IMR-90 (cell line): ENCODE measurements around the gene C10orf67. TPM values are rescaled to one million over a fixed set of nuclear protein-coding genes. Genes with fewer than 3 reads are reported as not detected.

Experiments used
- ATAC-seq: fragments of 200-7000 bp; cut with Tn5 transposase; 2 replicates; pipeline ENCODE4 v1.9.1; 2020; ENCODE audit warnings: low read depth, mild to moderate bottlenecking, moderate library complexity
- BruUV-seq: library from RNA; stranded (reverse); fragments of 400-500 nt; replicated peaks from 2 replicates; lab custom pipeline; 2021; lab: Mats Ljungman, UMichigan
- CTCF ChIA-PET: fragments of 300-600 bp; formaldehyde crosslinking; extraction: SDS; loops from one replicate; lab custom pipeline; 2021; ENCODE audit warnings: antibody characterized with exemption; lab: Yijun Ruan, JAX
- POLR2A ChIA-PET: fragments of 300-600 bp; sonication (Branson Sonifier 250); formaldehyde crosslinking; loops from one replicate; lab custom pipeline; 2022; ENCODE audit warnings: antibody characterized with exemption; ENCODE audit not compliant: unreplicated experiment; lab: Charles Lee
- DNase-seq: peaks from one replicate; pipeline ENCODE4 v3.0.0; 2013
- H2AFZ ChIP-seq: replicated peaks from 2 replicates; pipeline ENCODE3; 2013; ENCODE audit warnings: low read length, mild to moderate bottlenecking; ENCODE audit not compliant: poor library complexity
- H2AK5ac ChIP-seq: 2 replicates; pipeline ENCODE4 v1.6.1; 2013; ENCODE audit warnings: low read depth, low read length, inconsistent platforms
- H2AK9ac ChIP-seq: replicated peaks from 2 replicates; pipeline ENCODE3; 2013; ENCODE audit warnings: mild to moderate bottlenecking, low read depth, low read length, moderate library complexity; ENCODE audit not compliant: poor library complexity
- H2BK120ac ChIP-seq: 2 replicates; pipeline ENCODE4 v1.6.1; 2013; ENCODE audit warnings: low read depth, low read length, inconsistent platforms
- H2BK15ac ChIP-seq: 3 replicates; pipeline ENCODE4 v1.6.1; 2013; ENCODE audit warnings: low read depth, low read length, inconsistent platforms
- H2BK20ac ChIP-seq: 2 replicates; pipeline ENCODE4 v1.6.1; 2013; ENCODE audit warnings: low read depth, mild to moderate bottlenecking, inconsistent platforms, low read length, moderate library complexity
- H2BK5ac ChIP-seq: 2 replicates; pipeline ENCODE4 v1.6.1; 2013; ENCODE audit warnings: mild to moderate bottlenecking, low read depth, low read length, inconsistent platforms; ENCODE audit not compliant: poor library complexity, severe bottlenecking
- H3K14ac ChIP-seq: replicated peaks from 2 replicates; pipeline ENCODE4 v1.6.1; 2013; ENCODE audit warnings: low read depth, low read length, inconsistent platforms
- H3K18ac ChIP-seq: 2 replicates; pipeline ENCODE4 v1.6.1; 2013; ENCODE audit warnings: low read depth, low read length, control low read depth
- H3K23ac ChIP-seq: 2 replicates; pipeline ENCODE4 v1.6.1; 2013; ENCODE audit warnings: low read depth, low read length, inconsistent platforms
- H3K27ac ChIP-seq: 2 replicates; pipeline ENCODE4 v1.5.1; 2013; ENCODE audit warnings: mild to moderate bottlenecking, control low read depth, low read length; ENCODE audit not compliant: insufficient read depth
- H3K27me3 ChIP-seq: 2 replicates; pipeline ENCODE4 v1.6.1; 2013; ENCODE audit warnings: low read length; ENCODE audit not compliant: control insufficient read depth, insufficient read depth
- H3K36me3 ChIP-seq: 2 replicates; pipeline ENCODE4 v1.6.1; 2013; ENCODE audit warnings: low read length, mixed read lengths; ENCODE audit not compliant: control insufficient read depth, insufficient read depth
- H3K4ac ChIP-seq: 2 replicates; pipeline ENCODE4 v1.6.1; 2013; ENCODE audit warnings: low read depth, low read length, inconsistent platforms
- H3K4me1 ChIP-seq: 2 replicates; pipeline ENCODE4 v1.6.1; 2013; ENCODE audit warnings: low read length, mixed read lengths; ENCODE audit not compliant: control insufficient read depth, insufficient read depth
- H3K4me2 ChIP-seq: 2 replicates; pipeline ENCODE4 v1.6.1; 2013; ENCODE audit warnings: low read depth, mild to moderate bottlenecking, control low read depth, low read length, moderate library complexity
- H3K4me3 ChIP-seq: 2 replicates; pipeline ENCODE4 v1.5.1; 2013; ENCODE audit warnings: low read depth, mild to moderate bottlenecking, control low read depth, low read length, moderate library complexity; ENCODE audit not compliant: insufficient read depth
- H3K56ac ChIP-seq: 2 replicates; pipeline ENCODE4 v1.6.1; 2013; ENCODE audit warnings: low read length, inconsistent platforms; ENCODE audit not compliant: insufficient read depth; ENCODE audit errors: extremely low read depth
- H3K79me1 ChIP-seq, 2 experiments: 2 replicates each; pipeline ENCODE4 v1.6.1; 2013; ENCODE audit warnings: low read length in 2 of 2, inconsistent platforms in 1 of 2, low read depth in 1 of 2
- H3K9ac ChIP-seq: 2 replicates; pipeline ENCODE4 v1.6.1; 2013; ENCODE audit warnings: low read depth, low read length, control low read depth
- H3K9me1 ChIP-seq: 2 replicates; pipeline ENCODE4 v1.6.1; 2013; ENCODE audit warnings: low read length, inconsistent platforms; ENCODE audit not compliant: insufficient read depth
- H3K9me3 ChIP-seq: 2 replicates; pipeline ENCODE4 v1.6.1; 2013; ENCODE audit warnings: low read length; ENCODE audit not compliant: control insufficient read depth, insufficient read depth
- H4K20me1 ChIP-seq: 2 replicates; pipeline ENCODE4 v1.6.1; 2013; ENCODE audit warnings: low read length, inconsistent platforms; ENCODE audit not compliant: insufficient read depth
- H4K5ac ChIP-seq: 2 replicates; pipeline ENCODE4 v1.6.1; 2013; ENCODE audit warnings: mild to moderate bottlenecking, low read depth, low read length, control low read depth
- H4K8ac ChIP-seq, 2 experiments: 2 replicates each; pipeline ENCODE4 v1.6.1; 2013; ENCODE audit warnings: low read depth in 2 of 2, low read length in 2 of 2, control low read depth in 1 of 2, inconsistent platforms in 1 of 2
- H4K91ac ChIP-seq: 2 replicates; pipeline ENCODE4 v1.6.1; 2013; ENCODE audit warnings: low read depth, low read length, inconsistent platforms; ENCODE audit not compliant: insufficient read depth
- BHLHE40 ChIP-seq: fragments of 150-350 bp; IDR thresholded peaks from 2 replicates; pipeline ENCODE4 v1.6.1; 2016; ENCODE audit warnings: mild to moderate bottlenecking, low read depth, low read length
- CEBPB ChIP-seq: IDR thresholded peaks from 2 replicates; pipeline ENCODE4 v1.6.1; 2012; ENCODE audit warnings: low read depth, low read length, improper control_type of control experiment
- FOS ChIP-seq: fragments of 150-350 bp; IDR thresholded peaks from 2 replicates; pipeline ENCODE4 v1.6.1; 2016; ENCODE audit warnings: low read depth, low read length
- MAZ ChIP-seq: IDR thresholded peaks from 2 replicates; pipeline ENCODE4 v1.6.1; 2012; ENCODE audit warnings: low read depth, mild to moderate bottlenecking, low read length, improper control_type of control experiment, moderate library complexity, borderline replicate concordance
- MXI1 ChIP-seq: IDR thresholded peaks from 2 replicates; pipeline ENCODE4 v1.6.1; 2012; ENCODE audit warnings: low read depth, mild to moderate bottlenecking, low read length, moderate library complexity, borderline replicate concordance
- NFE2L2 ChIP-seq: fragments of 150-350 bp; IDR thresholded peaks from 2 replicates; pipeline ENCODE4 v1.6.1; 2016; ENCODE audit warnings: low read depth, mild to moderate bottlenecking, low read length
- POLR2A ChIP-seq: IDR thresholded peaks from 2 replicates; pipeline ENCODE4 v1.6.1; 2012; ENCODE audit warnings: mild to moderate bottlenecking, low read depth, low read length
- RAD21 ChIP-seq: IDR thresholded peaks from 2 replicates; pipeline ENCODE4 v1.6.1; 2012; ENCODE audit warnings: low read length, improper control_type of control experiment
- RCOR1 ChIP-seq: IDR thresholded peaks from 2 replicates; pipeline ENCODE4 v1.6.1; 2012; ENCODE audit warnings: mild to moderate bottlenecking, low read length, improper control_type of control experiment; ENCODE audit not compliant: insufficient replicate concordance
- RFX5 ChIP-seq: IDR thresholded peaks from 2 replicates; pipeline ENCODE4 v1.8.0; 2012; ENCODE audit warnings: low read depth, mild to moderate bottlenecking, low read length, moderate library complexity
- SMC3 ChIP-seq: fragments of 150-350 bp; IDR thresholded peaks from 2 replicates; pipeline ENCODE4 v1.6.1; 2016; ENCODE audit warnings: low read depth, mild to moderate bottlenecking, antibody characterized with exemption, low read length, moderate library complexity
- WGBS, 2 experiments: methylation state at CpG; one replicate each; pipeline versions ENCODE4 v1.1.5 to v1.1.7; 2013; ENCODE audit warnings: missing lambda C conversion rate in 2 of 2; ENCODE audit not compliant: insufficient read length in 1 of 2; ENCODE audit errors: extremely low coverage in 2 of 2; 5-methylcytosine and 5-hydroxymethylcytosine counted together
- dilution Hi-C: fragments of 300-500 bp; cut with HindIII; formaldehyde crosslinking; loops from one replicate; pipeline ENCODE4 v1.14.3; 2018; ENCODE audit warnings: low sequenced_read_pairs; ENCODE audit not compliant: unreplicated experiment
- in situ Hi-C: fragments of 300-500 bp; cut with MboI; formaldehyde crosslinking; loops from 3 replicates; pipeline ENCODE4 v1.14.3; 2019; ENCODE audit warnings: low sequenced_read_pairs, inconsistent platforms, mixed read lengths
- intact Hi-C: fragments of 100-400 bp; cut with micrococcal nuclease; formaldehyde crosslinking; loops from 2 replicates; pipeline ENCODE4 v1.10.0; 2022
- polyA plus RNA-seq, 3 experiments: library from polyadenylated mRNA; depleted of rRNA; stranded (reverse); fragments of >200 nt; gene quantifications; 2 replicates each; pipeline ENCODE4 v1.2.3, GENCODE V29; 2012; ENCODE audit warnings: low replicate concordance in 1 of 3
- total RNA-seq: library from RNA; depleted of rRNA; stranded (reverse); fragments of >200 nt; gene quantifications from 2 replicates; pipeline ENCODE4 v1.2.3, GENCODE V29; 2012
- TF ChIP-seq, protein P1 (sequence below): fragments of 150-350 bp; IDR thresholded peaks from 2 replicates; pipeline ENCODE4 v1.6.1; 2016; ENCODE audit warnings: low read depth, mild to moderate bottlenecking, low read length, moderate library complexity, borderline replicate concordance

Gene C10orf67
- total and polyA plus RNA-seq, 2 of the 4 experiments (the other 2 are of a cell fraction): 0.15 to 0.18 TPM

- DNase-seq: no peak
Measured at GRCh38 chr10:23157239-23157681, 187.3 kb downstream of the C10orf67 start.

More at GRCh38 chr10:23157239-23157681, 187.3 kb downstream of the C10orf67 start:
- intact Hi-C loops (no loop called here), dilution Hi-C loops (no loop called here), in situ Hi-C loops (loop anchor here (10.0 to 25.0 kb wide), 5 partner anchors 148 to 1355 kb away; partner anchors contain the start of gene KIAA1217)
- Histone ChIP-seq H3K36me3 (no peaks in the 10 kb centered on the region), H4K5ac (no peak overlapping the region), H2BK15ac (no peak overlapping the region), H3K4me3 (no peak overlapping the region), H3K18ac (no peak overlapping the region), H3K14ac (no peak overlapping the region), H2BK5ac (no peak overlapping the region), H2AK5ac (no peak overlapping the region), H2BK20ac (no peak overlapping the region), H3K9me1 (no peaks in the 10 kb centered on the region), H3K56ac (no peak overlapping the region), H4K8ac (no peak overlapping the region), H2AK9ac (peak overlapping the region; percentile 55), H3K79me1 (no peaks in the 10 kb centered on the region), H3K27me3 (peaks cover 2% of the 10 kb centered on the region; the same call in 1 of the 2 replicates), H4K20me1 (no peaks in the 10 kb centered on the region), H2BK120ac (no peak overlapping the region), H3K4me1 (no peaks in the 10 kb centered on the region), H4K91ac (no peak overlapping the region), H3K4ac (no peak overlapping the region), H3K4me2 (no peak overlapping the region), H2AFZ (no peak overlapping the region), H3K23ac (no peak overlapping the region), H3K9me3 (no peaks in the 10 kb centered on the region), H3K9ac (no peak overlapping the region), H3K27ac (no peak overlapping the region)
- TF ChIP-seq RCOR1: no peak
- TF ChIP-seq SMC3: no peak
- no peak for TF ChIP-seq CEBPB
- TF ChIP-seq POLR2A: no peak
- no peak for TF ChIP-seq MAZ
- no peak for TF ChIP-seq BHLHE40
- no peak for TF ChIP-seq RFX5
- TF ChIP-seq MXI1: no peak
- TF ChIP-seq RAD21: no peak
- TF ChIP-seq, protein P1, sequence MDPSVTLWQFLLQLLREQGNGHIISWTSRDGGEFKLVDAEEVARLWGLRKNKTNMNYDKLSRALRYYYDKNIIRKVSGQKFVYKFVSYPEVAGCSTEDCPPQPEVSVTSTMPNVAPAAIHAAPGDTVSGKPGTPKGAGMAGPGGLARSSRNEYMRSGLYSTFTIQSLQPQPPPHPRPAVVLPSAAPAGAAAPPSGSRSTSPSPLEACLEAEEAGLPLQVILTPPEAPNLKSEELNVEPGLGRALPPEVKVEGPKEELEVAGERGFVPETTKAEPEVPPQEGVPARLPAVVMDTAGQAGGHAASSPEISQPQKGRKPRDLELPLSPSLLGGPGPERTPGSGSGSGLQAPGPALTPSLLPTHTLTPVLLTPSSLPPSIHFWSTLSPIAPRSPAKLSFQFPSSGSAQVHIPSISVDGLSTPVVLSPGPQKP: no peak
- TF ChIP-seq FOS: no peak
- no peak for TF ChIP-seq NFE2L2
- POLR2A ChIA-PET: interaction anchor here (0.5 kb wide), 1 partner anchor 1311 kb away, joined by 4 read pairs; no protein-coding TSS in a partner anchor
- WGBS, 2 experiments: 74% methylated on average over 5 of the region's 14 CpGs; no CpG with 5 or more reads in 1 of the 2 experiments
- CTCF ChIA-PET: interaction anchor here (0.8 to 2.0 kb wide), 3 partner anchors 8 to 138 kb away, joined by 3 to 12 read pairs (median 4); no protein-coding TSS in a partner anchor
- ATAC-seq: no peak
- no TSS peak for BruUV-seq
